Measurements from ENCODE around the gene IGFBP3. TPM values are rescaled to one million over a fixed set of nuclear protein-coding genes. Genes with fewer than 3 reads are reported as not detected.

Gene IGFBP3
- 0.99 TPM for total RNA-seq
- polyA plus RNA-seq: under 1 TPM in 2 of 4 donors, not detected in 2; 0.16 to 0.19 TPM

GRCh38 chr7:45920502-45921380 lies at the start of gene IGFBP3:
TSS of gene IGFBP3 (minus strand) at chr7:45921272. CDS start at chr7:45921140, 132 bp downstream.
- Mint-ChIP-seq H3K4me3 (peak within 1 kb of the TSS in 1 of 4 donors; percentile 15), H3K4me1 (peaks cover 7 to 22% (median 14%) of the 10 kb centered on the region in 4 donors), H3K36me3 (no peaks in the 10 kb centered on the region), H3K9me3 (peaks cover 0 to 3% (median 0%) of the 10 kb centered on the region in 7 donors), H3K27ac (no peak within 1 kb of the TSS), H3K27me3 (peaks cover 70% of the 10 kb centered on the region)
- Histone ChIP-seq H3K9me3 (ENCODE audit: control insufficient read depth in 2 of 2, low read length in 2 of 2) (no peaks in the 10 kb centered on the region), H3K27me3 (ENCODE audit: control insufficient read depth, insufficient read depth, low read length) (peaks cover 24% of the 10 kb centered on the region), H3K27ac (ENCODE audit: insufficient read depth, low read length, poor library complexity, severe bottlenecking) (no peak within 1 kb of the TSS), H3K36me3 (ENCODE audit: control insufficient read depth, insufficient read depth, low read length) (no peaks in the 10 kb centered on the region), H3K4me1 (ENCODE audit: control insufficient read depth, insufficient read depth, low read length, poor library complexity, severe bottlenecking) (peaks cover 4% of the 10 kb centered on the region), H3K4me3 (ENCODE audit: low read depth, low read length) (no peak within 1 kb of the TSS)
- peak in 1 of 3 donors; percentile 12 for DNase-seq
- ATAC-seq (ENCODE audit: low read depth in 2 of 2): no peak

- no peak overlapping the region for H3K27ac ChIP-seq (ENCODE audit: insufficient read depth, low read length, poor library complexity, severe bottlenecking)
- H3K36me3 ChIP-seq (ENCODE audit: control insufficient read depth, insufficient read depth, low read length): no peaks in the 10 kb centered on the region
- Mint-ChIP-seq H3K27me3 (peaks cover 4% of the 10 kb centered on the region), H3K9me3 (peaks cover 0 to 2% (median 0%) of the 10 kb centered on the region in 7 donors), H3K4me3 (no peak overlapping the region), H3K27ac (no peak overlapping the region), H3K36me3 (no peaks in the 10 kb centered on the region), H3K4me1 (peaks cover 0 to 3% (median 0%) of the 10 kb centered on the region in 4 donors)
- no peaks in the 10 kb centered on the region for H3K27me3 ChIP-seq (ENCODE audit: control insufficient read depth, insufficient read depth, low read length)
- no peak overlapping the region for H3K4me3 ChIP-seq (ENCODE audit: low read depth, low read length)
- ATAC-seq (ENCODE audit: low read depth in 2 of 2) (no peak), DNase-seq (no peak)
- no peaks in the 10 kb centered on the region for H3K9me3 ChIP-seq (ENCODE audit: control insufficient read depth in 2 of 2, low read length in 2 of 2)
- no peaks in the 10 kb centered on the region for H3K4me1 ChIP-seq (ENCODE audit: control insufficient read depth, insufficient read depth, low read length, poor library complexity, severe bottlenecking)
Measured at GRCh38 chr7:45970454-45970853, 49.4 kb upstream of the IGFBP3 start.

- peaks cover 0 to 3% (median 0%) of the 10 kb centered on the region in 4 donors for H3K4me1 Mint-ChIP-seq
- peaks cover 4% of the 10 kb centered on the region for H3K27me3 Mint-ChIP-seq
- H3K4me3 ChIP-seq (ENCODE audit: low read depth, low read length): no peak overlapping the region
- peak overlapping the region in 1 of 3 donors; percentile 2 for H3K27ac Mint-ChIP-seq
- H3K36me3 ChIP-seq (ENCODE audit: control insufficient read depth, insufficient read depth, low read length): no peaks in the 10 kb centered on the region
- no peak overlapping the region for H3K4me3 Mint-ChIP-seq
- H3K36me3 Mint-ChIP-seq: no peaks in the 10 kb centered on the region
- DNase-seq: no peak
- peaks cover 0 to 2% (median 0%) of the 10 kb centered on the region in 7 donors for H3K9me3 Mint-ChIP-seq
- H3K9me3 ChIP-seq (ENCODE audit: control insufficient read depth in 2 of 2, low read length in 2 of 2): no peaks in the 10 kb centered on the region
- H3K27ac ChIP-seq (ENCODE audit: insufficient read depth, low read length, poor library complexity, severe bottlenecking): no peak overlapping the region
- no peak for ATAC-seq (ENCODE audit: low read depth in 2 of 2)
- no peaks in the 10 kb centered on the region for H3K27me3 ChIP-seq (ENCODE audit: control insufficient read depth, insufficient read depth, low read length)
- no peaks in the 10 kb centered on the region for H3K4me1 ChIP-seq (ENCODE audit: control insufficient read depth, insufficient read depth, low read length, poor library complexity, severe bottlenecking)
Measured at GRCh38 chr7:45969940-45970339, 48.9 kb upstream of the IGFBP3 start.

GRCh38 chr7:45968856-45969541 lies 47.9 kb upstream of the IGFBP3 start:
- H3K36me3 Mint-ChIP-seq: no peaks in the 10 kb centered on the region
- Histone ChIP-seq H3K36me3 (ENCODE audit: control insufficient read depth, insufficient read depth, low read length) (no peaks in the 10 kb centered on the region), H3K4me3 (ENCODE audit: low read depth, low read length) (no peak overlapping the region), H3K4me1 (ENCODE audit: control insufficient read depth, insufficient read depth, low read length, poor library complexity, severe bottlenecking) (no peaks in the 10 kb centered on the region), H3K27me3 (ENCODE audit: control insufficient read depth, insufficient read depth, low read length) (no peaks in the 10 kb centered on the region), H3K9me3 (ENCODE audit: control insufficient read depth in 2 of 2, low read length in 2 of 2) (no peaks in the 10 kb centered on the region), H3K27ac (ENCODE audit: insufficient read depth, low read length, poor library complexity, severe bottlenecking) (no peak overlapping the region)
- no peak overlapping the region for H3K4me3 Mint-ChIP-seq
- DNase-seq: no peak
- H3K9me3 Mint-ChIP-seq: no peaks in the 10 kb centered on the region
- H3K4me1 Mint-ChIP-seq: peaks cover 0 to 3% (median 0%) of the 10 kb centered on the region in 4 donors
- peaks cover 4% of the 10 kb centered on the region for H3K27me3 Mint-ChIP-seq
- H3K27ac Mint-ChIP-seq: no peak overlapping the region
- ATAC-seq (ENCODE audit: low read depth in 2 of 2): no peak

GRCh38 chr7:45968312-45968711 lies 47.2 kb upstream of the IGFBP3 start:
- H3K9me3 ChIP-seq (ENCODE audit: control insufficient read depth in 2 of 2, low read length in 2 of 2): no peaks in the 10 kb centered on the region
- ATAC-seq (ENCODE audit: low read depth in 2 of 2): no peak
- Mint-ChIP-seq H3K4me3 (no peak overlapping the region), H3K27me3 (peaks cover 4% of the 10 kb centered on the region), H3K36me3 (no peaks in the 10 kb centered on the region), H3K4me1 (peaks cover 0 to 3% (median 0%) of the 10 kb centered on the region in 4 donors), H3K9me3 (no peaks in the 10 kb centered on the region), H3K27ac (no peak overlapping the region)
- no peak for DNase-seq
- H3K4me3 ChIP-seq (ENCODE audit: low read depth, low read length): no peak overlapping the region
- H3K27ac ChIP-seq (ENCODE audit: insufficient read depth, low read length, poor library complexity, severe bottlenecking): no peak overlapping the region
- H3K36me3 ChIP-seq (ENCODE audit: control insufficient read depth, insufficient read depth, low read length): no peaks in the 10 kb centered on the region
- no peaks in the 10 kb centered on the region for H3K27me3 ChIP-seq (ENCODE audit: control insufficient read depth, insufficient read depth, low read length)
- no peaks in the 10 kb centered on the region for H3K4me1 ChIP-seq (ENCODE audit: control insufficient read depth, insufficient read depth, low read length, poor library complexity, severe bottlenecking)

- ATAC-seq (ENCODE audit: low read depth in 2 of 2) (no peak), DNase-seq (no peak)
- H3K9me3 ChIP-seq (ENCODE audit: control insufficient read depth in 2 of 2, low read length in 2 of 2): no peaks in the 10 kb centered on the region
- H3K4me3 Mint-ChIP-seq: no peak overlapping the region
- no peaks in the 10 kb centered on the region for H3K36me3 ChIP-seq (ENCODE audit: control insufficient read depth, insufficient read depth, low read length)
- H3K36me3 Mint-ChIP-seq: no peaks in the 10 kb centered on the region
- peaks cover 4% of the 10 kb centered on the region for H3K27me3 Mint-ChIP-seq
- H3K4me3 ChIP-seq (ENCODE audit: low read depth, low read length): no peak overlapping the region
- no peaks in the 10 kb centered on the region for H3K4me1 ChIP-seq (ENCODE audit: control insufficient read depth, insufficient read depth, low read length, poor library complexity, severe bottlenecking)
- peaks cover 0 to 3% (median 0%) of the 10 kb centered on the region in 4 donors for H3K4me1 Mint-ChIP-seq
- no peaks in the 10 kb centered on the region for H3K27me3 ChIP-seq (ENCODE audit: control insufficient read depth, insufficient read depth, low read length)
- H3K9me3 Mint-ChIP-seq: no peaks in the 10 kb centered on the region
- no peak overlapping the region for H3K27ac Mint-ChIP-seq
- no peak overlapping the region for H3K27ac ChIP-seq (ENCODE audit: insufficient read depth, low read length, poor library complexity, severe bottlenecking)
Measured at GRCh38 chr7:45967591-45968157, 46.6 kb upstream of the IGFBP3 start.

- no peak overlapping the region for H3K27ac ChIP-seq (ENCODE audit: insufficient read depth, low read length, poor library complexity, severe bottlenecking)
- no peaks in the 10 kb centered on the region for H3K36me3 Mint-ChIP-seq
- H3K27ac Mint-ChIP-seq: no peak overlapping the region
- H3K4me3 Mint-ChIP-seq: no peak overlapping the region
- no peaks in the 10 kb centered on the region for H3K27me3 ChIP-seq (ENCODE audit: control insufficient read depth, insufficient read depth, low read length)
- ATAC-seq (ENCODE audit: low read depth in 2 of 2) (no peak), DNase-seq (no peak)
- H3K4me1 ChIP-seq (ENCODE audit: control insufficient read depth, insufficient read depth, low read length, poor library complexity, severe bottlenecking): no peaks in the 10 kb centered on the region
- no peaks in the 10 kb centered on the region for H3K4me1 Mint-ChIP-seq
- H3K9me3 ChIP-seq (ENCODE audit: control insufficient read depth in 2 of 2, low read length in 2 of 2): no peaks in the 10 kb centered on the region
- H3K36me3 ChIP-seq (ENCODE audit: control insufficient read depth, insufficient read depth, low read length): no peaks in the 10 kb centered on the region
- no peak overlapping the region for H3K4me3 ChIP-seq (ENCODE audit: low read depth, low read length)
- peaks cover 0 to 2% (median 0%) of the 10 kb centered on the region in 7 donors for H3K9me3 Mint-ChIP-seq
- H3K27me3 Mint-ChIP-seq: peaks cover 4% of the 10 kb centered on the region
Measured at GRCh38 chr7:45962861-45963260, 41.8 kb upstream of the IGFBP3 start.
